Measurements from ENCODE around the gene ANKRD17. TPM values are rescaled to one million over a fixed set of nuclear protein-coding genes. Genes with fewer than 3 reads are reported as not detected.

Gene ANKRD17
- total and polyA plus RNA-seq, 7 donors = 6.0 to 55.1 (median 41.1) TPM

GRCh38 chr4:73197220-73197619 is 61.4 kb downstream of the ANKRD17 start:
- 98 to 100% methylated on average over 1 of the region's 1 CpG for WGBS, 2 donors
- no peaks in the 10 kb centered on the region for H3K36me3 ChIP-seq
- intact Hi-C loops (cut with DNase I) = no loop called here
- no peaks in the 10 kb centered on the region for H3K27me3 ChIP-seq
- H3K4me3 ChIP-seq = no peak overlapping the region
- H3K9me3 ChIP-seq = no peaks in the 10 kb centered on the region
- TF ChIP-seq POLR2AphosphoS5 (IDR thresholded peaks at IDR 0.05) (no peak), EP300 (IDR thresholded peaks at IDR 0.05) (no peak), POLR2A (IDR thresholded peaks at IDR 0.05) (no peak), CTCF (IDR thresholded peaks at IDR 0.05) (no peak)
- no peak overlapping the region for H3K27ac ChIP-seq
- DNase-seq = no peak
- peaks cover 0 to 41% (median 15%) of the 10 kb centered on the region in 4 donors for H3K4me1 ChIP-seq

GRCh38 chr4:73194064-73194463 is 64.5 kb downstream of the ANKRD17 start:
- H3K36me3 ChIP-seq = no peaks in the 10 kb centered on the region
- H3K27me3 ChIP-seq = no peaks in the 10 kb centered on the region
- no peak overlapping the region for H3K4me3 ChIP-seq
- H3K27ac ChIP-seq = no peak overlapping the region
- intact Hi-C loops (cut with DNase I) = no loop called here
- peaks cover 0 to 21% (median 12%) of the 10 kb centered on the region in 4 donors for H3K4me1 ChIP-seq
- TF ChIP-seq CTCF (IDR thresholded peaks at IDR 0.05) = no peak
- TF ChIP-seq EP300 (IDR thresholded peaks at IDR 0.05) = no peak
- TF ChIP-seq POLR2A (IDR thresholded peaks at IDR 0.05) = no peak
- no peak for TF ChIP-seq POLR2AphosphoS5 (IDR thresholded peaks at IDR 0.05)
- DNase-seq = no peak
- no peaks in the 10 kb centered on the region for H3K9me3 ChIP-seq
- WGBS, 2 donors = 80 to 82% methylated on average over 2 of the region's 2 CpGs

GRCh38 chr4:73193659-73194058 is 64.9 kb downstream of the ANKRD17 start:
- H3K4me1 ChIP-seq = peaks cover 0 to 17% (median 9%) of the 10 kb centered on the region in 4 donors
- no peak for DNase-seq
- WGBS, 2 donors = 86 to 89% methylated on average over 4 of the region's 4 CpGs
- TF ChIP-seq EP300 (IDR thresholded peaks at IDR 0.05) (no peak), POLR2AphosphoS5 (IDR thresholded peaks at IDR 0.05) (no peak), CTCF (IDR thresholded peaks at IDR 0.05) (no peak), POLR2A (IDR thresholded peaks at IDR 0.05) (no peak)
- H3K27me3 ChIP-seq = no peaks in the 10 kb centered on the region
- H3K36me3 ChIP-seq = no peaks in the 10 kb centered on the region
- no peaks in the 10 kb centered on the region for H3K9me3 ChIP-seq
- no peak overlapping the region for H3K27ac ChIP-seq
- no peak overlapping the region for H3K4me3 ChIP-seq
- intact Hi-C loops (cut with DNase I) = no loop called here

- WGBS, 2 donors = 69 to 86% methylated on average over 2 of the region's 2 CpGs
- intact Hi-C loops (cut with DNase I) = no loop called here
Observed at GRCh38 chr4:73193155-73193554, 65.4 kb downstream of the ANKRD17 start.

More at GRCh38 chr4:73193155-73193554, 65.4 kb downstream of the ANKRD17 start:
- H3K4me3 ChIP-seq = no peak overlapping the region
- no peak for DNase-seq
- no peaks in the 10 kb centered on the region for H3K9me3 ChIP-seq
- H3K27ac ChIP-seq = no peak overlapping the region
- no peaks in the 10 kb centered on the region for H3K36me3 ChIP-seq
- TF ChIP-seq CTCF (IDR thresholded peaks at IDR 0.05) (no peak), EP300 (IDR thresholded peaks at IDR 0.05) (no peak), POLR2A (IDR thresholded peaks at IDR 0.05) (no peak), POLR2AphosphoS5 (IDR thresholded peaks at IDR 0.05) (no peak)
- peaks cover 0 to 13% (median 5%) of the 10 kb centered on the region in 4 donors for H3K4me1 ChIP-seq
- H3K27me3 ChIP-seq = no peaks in the 10 kb centered on the region

All from sigmoid colon (tissue), 7 donors.